Retinal pigment epithelial cell (primary cell): ENCODE results near the gene SSTR5.
"Not testable (repeated sequence)": the region's sequence is repeated elsewhere in the genome, so short reads cannot be mapped to it uniquely, and the experiment has no call there.

Source experiments
- DNase-seq: peaks from one replicate; pipeline ENCODE4 v3.0.0-alpha.2; 2010; ENCODE audit warnings: low read depth
- H3K4me3 ChIP-seq: 2 replicates; pipeline ENCODE4 v1.5.1; 2011; ENCODE audit warnings: mild to moderate bottlenecking, low read length, control low read depth, moderate library complexity
- TF ChIP-seq, protein P1 (sequence below): conservative IDR thresholded peaks from 2 replicates; pipeline ENCODE4 v1.5.1; 2011; ENCODE audit warnings: low read depth, low read length, control low read depth, inconsistent platforms

SSTR5 gene

GRCh38 chr16:1088295-1089170 lies 16.0 kb downstream of the SSTR5 start:
- H3K4me3 ChIP-seq, result no peak overlapping the region
- DNase-seq, result no peak
- TF ChIP-seq, protein P1, sequence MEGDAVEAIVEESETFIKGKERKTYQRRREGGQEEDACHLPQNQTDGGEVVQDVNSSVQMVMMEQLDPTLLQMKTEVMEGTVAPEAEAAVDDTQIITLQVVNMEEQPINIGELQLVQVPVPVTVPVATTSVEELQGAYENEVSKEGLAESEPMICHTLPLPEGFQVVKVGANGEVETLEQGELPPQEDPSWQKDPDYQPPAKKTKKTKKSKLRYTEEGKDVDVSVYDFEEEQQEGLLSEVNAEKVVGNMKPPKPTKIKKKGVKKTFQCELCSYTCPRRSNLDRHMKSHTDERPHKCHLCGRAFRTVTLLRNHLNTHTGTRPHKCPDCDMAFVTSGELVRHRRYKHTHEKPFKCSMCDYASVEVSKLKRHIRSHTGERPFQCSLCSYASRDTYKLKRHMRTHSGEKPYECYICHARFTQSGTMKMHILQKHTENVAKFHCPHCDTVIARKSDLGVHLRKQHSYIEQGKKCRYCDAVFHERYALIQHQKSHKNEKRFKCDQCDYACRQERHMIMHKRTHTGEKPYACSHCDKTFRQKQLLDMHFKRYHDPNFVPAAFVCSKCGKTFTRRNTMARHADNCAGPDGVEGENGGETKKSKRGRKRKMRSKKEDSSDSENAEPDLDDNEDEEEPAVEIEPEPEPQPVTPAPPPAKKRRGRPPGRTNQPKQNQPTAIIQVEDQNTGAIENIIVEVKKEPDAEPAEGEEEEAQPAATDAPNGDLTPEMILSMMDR, result no peak

- DNase-seq, result no peak
- TF ChIP-seq, protein P1, result no peak
- H3K4me3 ChIP-seq, result no peak overlapping the region
Observed at GRCh38 chr16:1089439-1089821, 16.9 kb downstream of the SSTR5 start.

- DNase-seq, result no peak
- no peak overlapping the region for H3K4me3 ChIP-seq
- TF ChIP-seq, protein P1, result peak; percentile 5
Observed at GRCh38 chr16:1089822-1090619, 17.5 kb downstream of the SSTR5 start.

- H3K4me3 ChIP-seq, result no peak overlapping the region
- no peak for DNase-seq
- TF ChIP-seq, protein P1, result no peak
Observed at GRCh38 chr16:1090620-1091587, 18.4 kb downstream of the SSTR5 start.

GRCh38 chr16:1091992-1092552 lies 19.5 kb downstream of the SSTR5 start:
- TF ChIP-seq, protein P1, result no peak
- DNase-seq, result no peak
- H3K4me3 ChIP-seq, result no peak overlapping the region

DNA sequence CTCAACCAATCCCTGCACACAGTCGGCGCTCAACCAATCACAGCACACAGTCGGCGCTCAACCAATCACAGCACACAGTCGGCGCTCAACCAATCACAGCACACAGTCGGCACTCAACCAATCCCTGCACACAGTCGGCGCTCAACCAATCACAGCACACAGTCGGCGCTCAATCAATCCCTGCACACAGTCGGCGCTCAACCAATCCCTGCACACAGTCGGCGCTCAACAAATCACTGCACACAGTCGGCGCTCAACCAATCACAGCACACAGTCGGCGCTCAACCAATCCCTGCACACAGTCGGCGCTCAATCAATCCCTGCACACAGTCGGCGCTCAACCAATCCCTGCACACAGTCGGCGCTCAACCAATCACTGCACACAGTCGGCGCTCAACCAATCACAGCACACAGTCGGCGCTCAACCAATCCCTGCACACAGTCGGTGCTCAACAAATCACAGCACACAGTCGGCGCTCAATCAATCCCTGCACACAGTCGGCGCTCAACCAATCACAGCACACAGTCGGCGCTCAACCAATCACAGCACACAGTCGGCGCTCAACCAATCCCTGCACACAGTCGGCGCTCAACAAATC lies 20.2 kb downstream of the SSTR5 start:
- not testable (repeated sequence) for H3K4me3 ChIP-seq, DNase-seq
